Suprapubic skin (tissue), 4 donors: ENCODE results near the gene CDC42BPG. TPM values are rescaled to one million over a fixed set of nuclear protein-coding genes. Genes with fewer than 3 reads are reported as not detected.

ENCODE experiments used
- DNase-seq, 2 donors: peaks; one replicate each; pipeline ENCODE4 v3.0.0-alpha.2; 2019; ENCODE audit warnings: low spot score in 2 of 2
- H3K27ac ChIP-seq: fragments of 200-600 bp; sonication (generic); one replicate; pipeline ENCODE4 v1.5.1; 2019
- H3K27me3 ChIP-seq: fragments of 200-600 bp; sonication (generic); one replicate; pipeline ENCODE4 v1.5.1; 2019
- H3K36me3 ChIP-seq: fragments of 200-600 bp; sonication (generic); one replicate; pipeline ENCODE4 v1.5.1; 2019
- H3K4me1 ChIP-seq: fragments of 200-600 bp; sonication (generic); one replicate; pipeline ENCODE4 v1.5.1; 2019
- H3K4me3 ChIP-seq: fragments of 200-600 bp; sonication (generic); one replicate; pipeline ENCODE4 v1.5.1; 2019; ENCODE audit warnings: mild to moderate bottlenecking
- H3K9me3 ChIP-seq: fragments of 200-600 bp; sonication (generic); one replicate; pipeline ENCODE4 v1.5.1; 2019
- EP300 ChIP-seq: sonication (generic); formaldehyde crosslinking; IDR thresholded peaks from one replicate; pipeline ENCODE4 v1.6.1; 2017; ENCODE audit warnings: antibody characterized with exemption
- POLR2A ChIP-seq, 2 donors: fragments of 450-650 bp; IDR thresholded peaks; one replicate each; pipeline ENCODE4 v1.6.1; 2017; ENCODE audit warnings: antibody characterized with exemption in 2 of 2, mild to moderate bottlenecking in 2 of 2, moderate library complexity in 2 of 2
- POLR2AphosphoS5 ChIP-seq, 3 donors: sonication (generic); formaldehyde crosslinking; IDR thresholded peaks; one replicate each; pipeline ENCODE4 v1.6.1; 2017; ENCODE audit warnings: antibody characterized with exemption in 3 of 3
- WGBS: methylation state at CpG from one replicate; pipeline ENCODE4 v1.1.5; 2018; 5-methylcytosine and 5-hydroxymethylcytosine counted together
- total RNA-seq, 4 donors: library from RNA; depleted of rRNA; stranded (reverse); fragments of >200 nt; gene quantifications; one replicate each; pipeline ENCODE4 v1.1.0, GENCODE V29; 2016
- TF ChIP-seq, protein P1 (sequence below), 2 donors: fragments of 200-600 bp in 1 of 2; fragments of 450-650 bp in 1 of 2; sonication (generic) in 1 of 2; IDR thresholded peaks; one replicate each; pipeline ENCODE4 v1.5.1; 2016 to 2019; ENCODE audit warnings: antibody characterized with exemption in 2 of 2, mild to moderate bottlenecking in 1 of 2, moderate library complexity in 1 of 2

The CDC42BPG gene
- total RNA-seq, 4 donors from 2014 or later: 42.2 to 64.9 (median 61.1) TPM

DNA sequence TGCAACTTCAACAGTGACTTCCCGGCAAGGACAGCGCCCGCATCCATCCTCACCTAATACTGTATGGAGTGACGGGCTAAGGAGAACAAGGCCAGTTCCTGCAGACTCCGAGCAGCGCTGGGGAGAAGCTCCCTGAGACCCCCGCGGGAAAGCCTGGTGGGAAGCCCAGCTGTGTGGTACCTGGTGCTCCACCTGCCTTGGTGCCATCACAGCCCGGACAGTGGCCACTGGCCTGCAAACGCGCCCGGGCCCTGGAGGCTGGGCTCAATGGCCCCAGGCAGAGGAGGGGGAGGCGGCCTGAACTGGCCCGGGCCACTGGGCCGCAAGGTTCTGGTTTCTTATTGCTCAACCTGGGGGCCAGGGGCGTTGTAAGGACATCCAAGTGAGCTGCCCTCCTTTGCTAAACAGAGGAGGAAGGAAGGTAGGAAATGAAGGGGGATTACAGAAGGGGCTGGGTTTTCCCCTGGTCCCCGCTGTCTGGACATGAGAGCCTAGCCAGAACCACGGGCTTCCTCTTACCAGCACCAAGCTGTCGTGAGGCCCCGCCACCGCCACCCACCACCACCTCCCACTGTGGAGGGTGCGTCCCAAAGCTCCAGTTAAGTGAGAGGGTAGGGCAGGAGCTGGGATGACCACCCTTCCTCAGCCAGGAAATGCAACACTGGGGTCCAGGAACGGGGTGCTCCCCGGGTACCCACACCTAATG is 8.5 kb upstream of the CDC42BPG start:
- H3K4me1 ChIP-seq: peaks cover 90% of the 10 kb centered on the region
- WGBS: 76% methylated on average over 12 of the region's 24 CpGs
- no peak for DNase-seq
- TF ChIP-seq, protein P1, sequence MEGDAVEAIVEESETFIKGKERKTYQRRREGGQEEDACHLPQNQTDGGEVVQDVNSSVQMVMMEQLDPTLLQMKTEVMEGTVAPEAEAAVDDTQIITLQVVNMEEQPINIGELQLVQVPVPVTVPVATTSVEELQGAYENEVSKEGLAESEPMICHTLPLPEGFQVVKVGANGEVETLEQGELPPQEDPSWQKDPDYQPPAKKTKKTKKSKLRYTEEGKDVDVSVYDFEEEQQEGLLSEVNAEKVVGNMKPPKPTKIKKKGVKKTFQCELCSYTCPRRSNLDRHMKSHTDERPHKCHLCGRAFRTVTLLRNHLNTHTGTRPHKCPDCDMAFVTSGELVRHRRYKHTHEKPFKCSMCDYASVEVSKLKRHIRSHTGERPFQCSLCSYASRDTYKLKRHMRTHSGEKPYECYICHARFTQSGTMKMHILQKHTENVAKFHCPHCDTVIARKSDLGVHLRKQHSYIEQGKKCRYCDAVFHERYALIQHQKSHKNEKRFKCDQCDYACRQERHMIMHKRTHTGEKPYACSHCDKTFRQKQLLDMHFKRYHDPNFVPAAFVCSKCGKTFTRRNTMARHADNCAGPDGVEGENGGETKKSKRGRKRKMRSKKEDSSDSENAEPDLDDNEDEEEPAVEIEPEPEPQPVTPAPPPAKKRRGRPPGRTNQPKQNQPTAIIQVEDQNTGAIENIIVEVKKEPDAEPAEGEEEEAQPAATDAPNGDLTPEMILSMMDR (IDR thresholded peaks at IDR 0.05): no peak
- no peak for TF ChIP-seq EP300
- no peak for TF ChIP-seq POLR2AphosphoS5 (IDR thresholded peaks at IDR 0.05)
- no peak for TF ChIP-seq POLR2A (IDR thresholded peaks at IDR 0.05)
- H3K9me3 ChIP-seq: no peaks in the 10 kb centered on the region
- peak overlapping the region; percentile 5 for H3K27ac ChIP-seq
- H3K4me3 ChIP-seq: no peak overlapping the region
- H3K27me3 ChIP-seq: no peaks in the 10 kb centered on the region
- H3K36me3 ChIP-seq: peaks cover 15% of the 10 kb centered on the region

DNA sequence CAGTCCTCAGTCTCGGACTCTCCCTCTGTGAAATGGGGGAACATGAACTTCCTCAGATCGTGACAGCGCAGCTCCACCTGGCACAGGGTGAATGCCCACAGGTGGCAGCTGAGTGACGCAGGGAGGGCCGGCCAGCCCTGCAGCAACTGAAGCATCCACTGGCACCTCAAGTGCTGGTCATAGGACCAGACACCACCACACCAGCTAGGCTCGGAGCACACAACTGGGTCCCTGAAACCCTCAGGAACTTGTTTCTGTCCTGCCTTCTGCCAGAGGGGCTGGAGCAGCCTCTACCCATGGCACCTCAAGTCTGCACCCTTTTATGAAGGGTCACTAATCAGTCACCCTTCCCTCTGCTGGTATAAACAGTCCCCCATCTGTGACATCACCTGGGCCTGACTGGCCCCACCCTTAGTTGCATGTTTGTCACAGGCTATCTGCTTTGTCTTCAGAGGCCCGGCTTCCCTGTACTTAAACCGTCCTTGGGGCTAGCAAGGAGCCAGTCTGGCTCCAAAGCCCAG is 7.4 kb upstream of the CDC42BPG start:
- TF ChIP-seq, protein P1 (IDR thresholded peaks at IDR 0.05): no peak
- TF ChIP-seq POLR2A (IDR thresholded peaks at IDR 0.05): no peak
- TF ChIP-seq POLR2AphosphoS5 (IDR thresholded peaks at IDR 0.05): no peak
- no peak for TF ChIP-seq EP300
- Histone ChIP-seq H3K9me3 (no peaks in the 10 kb centered on the region), H3K4me1 (peaks cover 89% of the 10 kb centered on the region), H3K27ac (no peak overlapping the region), H3K4me3 (no peak overlapping the region), H3K36me3 (peaks cover 15% of the 10 kb centered on the region), H3K27me3 (no peaks in the 10 kb centered on the region)
- 69% methylated on average over 4 of the region's 8 CpGs for WGBS
- DNase-seq: no peak

DNA sequence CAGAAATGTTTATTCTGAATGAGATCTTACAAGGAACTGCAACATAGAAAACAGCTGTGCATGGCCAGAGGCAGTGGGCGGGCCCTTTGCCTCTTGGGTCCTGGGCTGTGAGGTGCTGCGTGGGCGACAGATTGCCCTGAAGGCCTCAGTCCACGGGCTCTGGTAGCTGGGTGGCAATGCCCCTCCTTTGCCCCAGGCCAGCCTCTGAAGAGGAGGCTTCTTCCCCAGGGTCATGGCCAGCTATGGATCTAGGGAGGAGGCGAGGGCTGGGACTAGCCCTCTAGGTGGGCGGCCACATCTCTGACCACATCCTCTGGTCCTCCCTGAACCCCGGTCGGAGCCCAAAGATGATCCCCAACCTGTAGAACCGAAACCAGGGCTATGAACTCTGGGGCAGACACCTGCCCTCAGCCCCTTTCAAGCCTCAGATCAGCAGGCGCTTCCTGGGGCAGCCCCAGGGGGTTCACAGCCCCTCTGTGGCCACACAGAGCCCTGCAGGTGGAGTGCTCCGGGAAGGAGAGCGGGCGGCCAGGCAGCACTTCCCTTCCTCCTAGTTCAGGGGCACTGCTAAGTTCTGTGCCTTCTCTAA is 6.6 kb upstream of the CDC42BPG start:
- Histone ChIP-seq H3K4me1 (peaks cover 80% of the 10 kb centered on the region), H3K36me3 (peaks cover 15% of the 10 kb centered on the region), H3K27me3 (no peaks in the 10 kb centered on the region), H3K4me3 (no peak overlapping the region), H3K27ac (peak overlapping the region; percentile 26), H3K9me3 (no peaks in the 10 kb centered on the region)
- no peak for TF ChIP-seq POLR2A (IDR thresholded peaks at IDR 0.05)
- WGBS: no CpG with 5 or more reads among the region's 13 CpGs
- DNase-seq: no peak

DNA sequence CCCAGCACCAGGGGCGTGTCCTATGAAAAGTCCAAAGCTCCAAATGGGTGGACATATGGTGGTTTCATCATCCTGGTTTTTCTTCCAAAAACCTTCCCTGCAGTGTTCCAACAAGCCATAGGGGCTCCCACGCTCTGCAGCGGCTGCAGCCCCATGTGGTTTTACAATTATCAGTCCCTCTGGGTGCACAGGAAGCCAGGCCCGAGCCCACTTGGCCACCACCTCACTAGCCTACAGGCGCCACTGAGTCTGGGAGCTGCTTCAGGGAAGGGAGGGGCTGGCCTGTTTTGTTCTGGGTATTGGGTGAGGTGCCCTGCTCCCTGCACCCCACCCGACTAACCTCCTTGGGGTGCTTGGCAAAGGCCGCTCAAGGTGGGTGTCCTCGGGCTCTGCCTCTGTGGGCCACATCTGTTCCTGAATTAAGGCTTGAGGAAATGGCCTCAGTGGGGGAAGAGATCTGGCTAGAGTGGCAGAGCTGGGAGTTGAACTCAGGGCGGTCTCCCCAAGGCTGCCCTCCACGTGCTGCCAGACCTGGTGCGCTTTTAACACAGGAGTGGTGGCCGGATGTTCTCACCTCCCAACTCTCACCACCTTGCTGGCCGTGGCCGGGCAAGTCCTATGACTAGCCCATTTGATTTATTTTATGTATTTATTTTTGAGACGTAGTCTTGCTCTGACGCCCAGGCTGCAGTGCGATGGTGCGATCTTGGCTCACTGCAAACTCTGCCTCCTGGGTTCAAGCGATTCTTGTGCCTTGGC is 5.3 kb upstream of the CDC42BPG start:
- Histone ChIP-seq H3K27me3 (no peaks in the 10 kb centered on the region), H3K4me3 (no peak overlapping the region), H3K36me3 (peaks cover 15% of the 10 kb centered on the region), H3K4me1 (peaks cover 74% of the 10 kb centered on the region), H3K9me3 (no peaks in the 10 kb centered on the region), H3K27ac (peak overlapping the region; percentile 24)
- TF ChIP-seq, protein P1 (IDR thresholded peaks at IDR 0.05): no peak
- TF ChIP-seq EP300 (no peak), POLR2A (IDR thresholded peaks at IDR 0.05) (no peak), POLR2AphosphoS5 (IDR thresholded peaks at IDR 0.05) (no peak)
- no peak for DNase-seq
- 66% methylated on average over 18 of the region's 19 CpGs for WGBS

DNA sequence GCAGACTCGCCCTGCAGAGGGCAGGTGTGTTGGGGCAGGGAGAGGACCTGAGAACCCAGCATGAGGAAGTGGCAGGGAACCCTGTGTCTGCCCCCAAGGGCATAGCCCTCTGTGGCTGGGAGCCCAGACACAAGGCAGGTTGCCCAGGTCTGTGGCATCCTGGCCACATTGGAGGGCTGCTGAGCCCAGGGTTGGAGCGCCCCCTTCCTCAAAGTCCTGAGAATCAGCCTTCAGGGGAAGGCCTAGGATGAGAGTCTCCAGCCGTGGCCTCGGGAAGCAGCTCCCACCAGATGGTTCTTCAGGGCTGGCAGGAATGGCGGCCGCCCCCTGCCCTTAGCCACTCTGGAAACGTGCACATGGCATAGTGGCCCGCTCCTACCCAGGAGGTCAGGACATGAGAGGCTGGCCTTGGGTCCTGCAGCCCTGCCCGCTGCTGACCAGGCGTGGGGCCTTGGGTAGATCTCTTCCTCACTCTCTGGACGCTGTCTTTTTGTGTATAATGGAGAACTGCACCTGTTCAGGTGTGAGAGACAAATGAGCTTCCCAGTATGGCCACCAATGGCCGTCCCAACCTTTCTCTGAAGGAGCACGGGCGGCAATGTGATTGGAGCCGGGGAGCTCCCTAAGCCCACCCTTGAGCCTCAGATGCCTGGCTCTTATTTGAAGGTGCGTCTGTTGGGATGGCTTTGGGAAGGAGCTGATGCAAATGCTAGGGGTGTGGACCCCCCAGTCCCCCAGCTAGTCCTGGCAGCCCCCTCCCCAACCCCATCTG is 4.6 kb upstream of the CDC42BPG start:
- peaks cover 9% of the 10 kb centered on the region for H3K36me3 ChIP-seq

More for the DNA sequence above, 4.6 kb upstream of the CDC42BPG start:
- DNase-seq: no peak
- TF ChIP-seq POLR2A (IDR thresholded peaks at IDR 0.05): no peak
- TF ChIP-seq EP300: no peak
- TF ChIP-seq, protein P1 (IDR thresholded peaks at IDR 0.05): no peak
- no peak for TF ChIP-seq POLR2AphosphoS5 (IDR thresholded peaks at IDR 0.05)
- H3K27me3 ChIP-seq: no peaks in the 10 kb centered on the region
- H3K27ac ChIP-seq: no peak overlapping the region
- H3K4me3 ChIP-seq: no peak overlapping the region
- H3K4me1 ChIP-seq: peaks cover 72% of the 10 kb centered on the region
- WGBS: 74% methylated on average over 15 of the region's 16 CpGs
- H3K9me3 ChIP-seq: no peaks in the 10 kb centered on the region
